Left hindlimb (tissue), 1 donor: ENCODE measurements around the gene GJA3.
"Not testable (repeated sequence)": the region's sequence is repeated elsewhere in the genome, so short reads cannot be mapped to it uniquely, and the experiment has no call there.

Experiments used
- DNase-seq: peaks from one replicate; pipeline ENCODE4 v3.0.0-alpha.2; 2018

The GJA3 gene

GRCh38 chr13:20182231-20182846 is 21.5 kb upstream of the GJA3 start:
- no peak for DNase-seq

GRCh38 chr13:20181188-20181587 is 20.3 kb upstream of the GJA3 start:
- no peak for DNase-seq

GRCh38 chr13:20178156-20178555 is 17.3 kb upstream of the GJA3 start:
- DNase-seq = no peak

GRCh38 chr13:20177049-20177831 is 16.4 kb upstream of the GJA3 start:
- DNase-seq = no peak

- DNase-seq = no peak
Observed at GRCh38 chr13:20175907-20176652, 15.2 kb upstream of the GJA3 start.

- no peak for DNase-seq
Observed at GRCh38 chr13:20175406-20175794, 14.5 kb upstream of the GJA3 start.

GRCh38 chr13:20174656-20175405 is 14.0 kb upstream of the GJA3 start:
- DNase-seq = peak; percentile 64

- DNase-seq = no peak
Observed at GRCh38 chr13:20173116-20173746, 12.4 kb upstream of the GJA3 start.

- no peak for DNase-seq
Observed at GRCh38 chr13:20171364-20171763, 10.5 kb upstream of the GJA3 start.

GRCh38 chr13:20170921-20171320 is 10.1 kb upstream of the GJA3 start:
- DNase-seq = no peak

- DNase-seq = no peak
Observed at GRCh38 chr13:20168396-20168795, 7.5 kb upstream of the GJA3 start.

GRCh38 chr13:20165417-20166257 is 4.8 kb upstream of the GJA3 start:
- DNase-seq = no peak

- no peak for DNase-seq
Observed at GRCh38 chr13:20161951-20162300, 1.1 kb upstream of the GJA3 start.

GRCh38 chr13:20161275-20161950 is 561 bp upstream of the GJA3 start:
- no peak for DNase-seq

- DNase-seq = no peak
Observed at GRCh38 chr13:20159646-20160305, 1.1 kb downstream of the GJA3 start.

GRCh38 chr13:20157151-20157796 is 3.6 kb downstream of the GJA3 start:
- no peak for DNase-seq

- no peak for DNase-seq
Observed at GRCh38 chr13:20156702-20157101, 4.2 kb downstream of the GJA3 start.

GRCh38 chr13:20153290-20153689 is 7.6 kb downstream of the GJA3 start:
- DNase-seq = not testable (repeated sequence)

- no peak for DNase-seq
Observed at GRCh38 chr13:20151612-20152011, 9.2 kb downstream of the GJA3 start.

- no peak for DNase-seq
Observed at GRCh38 chr13:20151016-20151415, 9.8 kb downstream of the GJA3 start.
